Gastroesophageal sphincter (tissue), 3 donors: ENCODE data around the gene TMEM252.

Experiments
- POLR2AphosphoS5 ChIP-seq: sonication (generic); formaldehyde crosslinking; IDR thresholded peaks from one replicate; pipeline ENCODE4 v1.6.1; 2017; ENCODE audit warnings: antibody characterized with exemption
- TF ChIP-seq, protein P1 (sequence below), 4 experiments: fragments of 200-600 bp in 2 of 4; fragments of 450-650 bp in 2 of 4; sonication (generic) in 1 of 4; IDR thresholded peaks; one replicate each; pipeline ENCODE4 v1.5.1; 2017 to 2019; ENCODE audit warnings: antibody characterized with exemption in 4 of 4, mild to moderate bottlenecking in 2 of 4, moderate library complexity in 2 of 4

DNA sequence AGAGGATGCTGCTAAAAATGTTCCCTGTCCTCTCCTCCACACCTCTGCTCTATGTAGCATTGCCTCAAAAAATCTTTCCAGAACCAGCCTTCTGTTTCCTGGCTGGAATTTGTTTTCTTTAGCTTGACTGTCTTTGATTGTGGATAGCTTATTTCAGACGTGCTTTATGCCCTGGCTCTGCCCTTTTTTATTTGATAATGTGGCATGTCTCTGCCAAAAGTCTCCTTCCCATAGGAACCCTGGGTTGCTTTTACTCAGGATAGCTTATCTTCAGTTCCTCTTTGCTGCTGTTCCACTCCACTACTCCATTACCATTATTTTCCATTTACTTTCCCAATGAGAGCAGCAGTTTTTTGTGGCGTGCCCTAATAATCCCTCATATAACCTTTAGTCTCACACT lies 885 bp upstream of the TMEM252 start:
- TF ChIP-seq, protein P1, sequence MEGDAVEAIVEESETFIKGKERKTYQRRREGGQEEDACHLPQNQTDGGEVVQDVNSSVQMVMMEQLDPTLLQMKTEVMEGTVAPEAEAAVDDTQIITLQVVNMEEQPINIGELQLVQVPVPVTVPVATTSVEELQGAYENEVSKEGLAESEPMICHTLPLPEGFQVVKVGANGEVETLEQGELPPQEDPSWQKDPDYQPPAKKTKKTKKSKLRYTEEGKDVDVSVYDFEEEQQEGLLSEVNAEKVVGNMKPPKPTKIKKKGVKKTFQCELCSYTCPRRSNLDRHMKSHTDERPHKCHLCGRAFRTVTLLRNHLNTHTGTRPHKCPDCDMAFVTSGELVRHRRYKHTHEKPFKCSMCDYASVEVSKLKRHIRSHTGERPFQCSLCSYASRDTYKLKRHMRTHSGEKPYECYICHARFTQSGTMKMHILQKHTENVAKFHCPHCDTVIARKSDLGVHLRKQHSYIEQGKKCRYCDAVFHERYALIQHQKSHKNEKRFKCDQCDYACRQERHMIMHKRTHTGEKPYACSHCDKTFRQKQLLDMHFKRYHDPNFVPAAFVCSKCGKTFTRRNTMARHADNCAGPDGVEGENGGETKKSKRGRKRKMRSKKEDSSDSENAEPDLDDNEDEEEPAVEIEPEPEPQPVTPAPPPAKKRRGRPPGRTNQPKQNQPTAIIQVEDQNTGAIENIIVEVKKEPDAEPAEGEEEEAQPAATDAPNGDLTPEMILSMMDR (IDR thresholded peaks at IDR 0.05) = no peak
- TF ChIP-seq POLR2AphosphoS5 = no peak
